ENCODE data around the gene RRAGC. TPM values are rescaled to one million over a fixed set of nuclear protein-coding genes. Genes with fewer than 3 reads are reported as not detected.

Gene RRAGC
- total and polyA plus RNA-seq, 2 donors (not counting 3 experiments of a cell fraction or from before 2014, with no cell fraction given), result 24.1 to 40.1 TPM

- CTCF ChIA-PET, result interaction anchor here (1.7 kb wide), 1 partner anchor 13 kb away, joined by 6 read pairs; no protein-coding TSS in a partner anchor
- Histone ChIP-seq H3K4me2 (ENCODE audit: insufficient read depth, low read length) (no peak overlapping the region), H3K4me1 (ENCODE audit: control insufficient read depth, extremely low read depth, insufficient read depth, low read length) (no peaks in the 10 kb centered on the region), H3K79me2 (ENCODE audit: control insufficient read depth, insufficient read depth, low read length) (no peaks in the 10 kb centered on the region), H3K27me3 (ENCODE audit: control insufficient read depth in 2 of 2, insufficient read depth in 2 of 2, low read length in 2 of 2) (no peaks in the 10 kb centered on the region), H3K36me3 (ENCODE audit: control insufficient read depth in 2 of 2, extremely low read depth in 1 of 2, insufficient read depth in 2 of 2, low read length in 2 of 2) (peaks cover 16 to 20% of the 10 kb centered on the region in 2 experiments), H4K20me1 (replicated peaks; ENCODE audit: control insufficient read depth, extremely low read depth, insufficient read depth, low read length) (peaks cover 4% of the 10 kb centered on the region), H3K27ac (ENCODE audit: insufficient read depth, low read depth, low read length) (no peak overlapping the region), H3K4me3 (replicated peaks in 1 of 3; ENCODE audit: insufficient read depth in 1 of 3, low read depth in 1 of 3, low read length in 3 of 3) (no peak overlapping the region), H3K9me1 (replicated peaks; ENCODE audit: control insufficient read depth, extremely low read depth, insufficient read depth, low read length) (no peaks in the 10 kb centered on the region), H3K9me3 (replicated peaks; ENCODE audit: control insufficient read depth, insufficient read depth, low read length) (no peaks in the 10 kb centered on the region), H3K9ac (replicated peaks; ENCODE audit: extremely low read depth, insufficient read depth, low read length) (no peak overlapping the region), H2AFZ (ENCODE audit: low read depth, low read length) (no peak overlapping the region)
- no peak for TF ChIP-seq MAX (IDR thresholded peaks at IDR 0.05; ENCODE audit: insufficient read depth, insufficient read length)
- TF ChIP-seq EZH2 (IDR thresholded peaks at IDR 0.05; ENCODE audit: borderline replicate concordance, low read depth, low read length, severe bottlenecking), result no peak
- TF ChIP-seq CTCF (IDR thresholded peaks at IDR 0.05; ENCODE audit: extremely low read depth in 1 of 2, insufficient read depth in 1 of 2, low read depth in 1 of 2, low read length in 2 of 2), result no peak
- no peak for TF ChIP-seq POLR2A (IDR thresholded peaks at IDR 0.05; ENCODE audit: low read depth, low read length)
- TF ChIP-seq JUN (IDR thresholded peaks at IDR 0.05; ENCODE audit: borderline replicate concordance, insufficient read depth, insufficient read length, low read depth), result no peak
- TF ChIP-seq MYC (IDR thresholded peaks at IDR 0.05; ENCODE audit: low read depth, low read length), result no peak
- no peak for TF ChIP-seq GATA2 (IDR thresholded peaks at IDR 0.05; ENCODE audit: insufficient read depth, insufficient read length, low read depth, low read length)
- TF ChIP-seq POLR2AphosphoS5 (IDR thresholded peaks at IDR 0.05; ENCODE audit: insufficient read depth, low read depth, low read length), result no peak
- no peak for TF ChIP-seq FOS (IDR thresholded peaks at IDR 0.05; ENCODE audit: borderline replicate concordance, insufficient read depth, low read length)
- dilution Hi-C loops (cut with MboI; ENCODE audit: extremely low pct_ligation_motif_present, low sequenced_read_pairs), result no loop called here
- POLR2A ChIA-PET, result no interaction called here
- no TSS peak for BruUV-seq (replicated peaks)
- intact Hi-C loops (cut with micrococcal nuclease), result no loop called here
- no peak for DNase-seq (ENCODE audit: low read depth, low spot score)
- no peak for FAIRE-seq
These were observed 11.5 kb downstream of the RRAGC start for GRCh38 chr1:38848071-38848470.

Data from endothelial cell of umbilical vein (primary cell).